K562 (cell line): ENCODE data around the gene MYO1E. TPM values are rescaled to one million over a fixed set of nuclear protein-coding genes. Genes with fewer than 3 reads are reported as not detected.

Experiments
- ATAC-seq: fragments of 200-7000 bp; cut with Tn5 transposase; 3 replicates; pipeline ENCODE4 v1.9.1; 2020; ENCODE audit warnings: moderate library complexity
- BruUV-seq: library from RNA; stranded (reverse); fragments of 400-500 nt; replicated peaks from 2 replicates; lab custom pipeline; 2021; lab: Mats Ljungman, UMichigan
- CTCF ChIA-PET: fragments of 300-600 bp; formaldehyde crosslinking; extraction: SDS; loops from one replicate; lab custom pipeline; 2021; ENCODE audit warnings: low intra/inter-chr PET ratio; lab: Yijun Ruan, JAX
- POLR2A ChIA-PET: fragments of 300-600, 350-650 bp; sonication (Branson Sonifier 250); formaldehyde crosslinking; extraction: SDS; loops from one replicate; lab custom pipeline; 2021; ENCODE audit warnings: antibody characterized with exemption, inconsistent platforms; lab: Yijun Ruan, JAX
- DNase-seq, 4 experiments: peaks; one replicate each; pipeline versions ENCODE4 v3.0.0 to v3.0.0-alpha.2; 2011 to 2018; ENCODE audit warnings: low spot score in 3 of 4, mixed read lengths in 3 of 4; ENCODE audit errors: extremely low read depth in 1 of 4
- FAIRE-seq: peaks from 2 replicates; lab custom pipeline; 2011; peaks lifted over from hg19 to GRCh38; lab: Jason Lieb, UNC
- H2AFZ ChIP-seq: 2 replicates; pipeline ENCODE4 v1.6.0; 2011; ENCODE audit warnings: low read depth, low read length, control low read depth, inconsistent platforms
- H3K27ac ChIP-seq: fragments of 200-600 bp; 3 replicates; pipeline ENCODE4 v1.8.0; 2011; ENCODE audit warnings: low read depth, mild to moderate bottlenecking, control low read depth, inconsistent platforms, low read length, moderate library complexity, mixed read lengths; ENCODE audit errors: extremely low read depth
- H3K27me3 ChIP-seq, 2 experiments: fragments of 300-600 bp in 1 of 2; 2 replicates in 1 of 2; 3 replicates in 1 of 2; pipeline versions ENCODE4 v1.6.0 to v1.8.0; 2011; ENCODE audit warnings: inconsistent platforms in 2 of 2, low read length in 2 of 2, mild to moderate bottlenecking in 1 of 2, mixed read lengths in 1 of 2, moderate library complexity in 1 of 2; ENCODE audit not compliant: control insufficient read depth in 2 of 2, insufficient read depth in 2 of 2
- H3K36me3 ChIP-seq: fragments of 300-600 bp; 3 replicates; pipeline ENCODE4 v1.8.0; 2011; ENCODE audit warnings: mild to moderate bottlenecking, low read length, inconsistent platforms; ENCODE audit not compliant: control insufficient read depth, insufficient read depth
- H3K4me1 ChIP-seq, 2 experiments: fragments of 200-600 bp in 1 of 2; replicated peaks in 1 of 2; 2 replicates in 1 of 2; 3 replicates in 1 of 2; pipeline versions ENCODE4 v1.5.1 to v1.8.0; 2011; ENCODE audit warnings: inconsistent platforms in 2 of 2, low read length in 2 of 2, mild to moderate bottlenecking in 1 of 2, mixed read lengths in 1 of 2, moderate library complexity in 1 of 2; ENCODE audit not compliant: control insufficient read depth in 2 of 2, insufficient read depth in 2 of 2
- H3K4me2 ChIP-seq: 2 replicates; pipeline ENCODE4 v1.6.1; 2011; ENCODE audit warnings: low read length, control low read depth, inconsistent platforms, mixed read lengths; ENCODE audit not compliant: insufficient read depth
- H3K4me3 ChIP-seq: fragments of 200-600 bp; sonication (generic), shearing (Covaris generic); 2 replicates; pipeline ENCODE4 v1.5.1; 2016; ENCODE audit warnings: control low read depth, inconsistent platforms
- H3K79me2 ChIP-seq: fragments of 200-600 bp; 3 replicates; pipeline ENCODE4 v1.8.0; 2011; ENCODE audit warnings: low read length, inconsistent platforms; ENCODE audit not compliant: control insufficient read depth, insufficient read depth
- H3K9ac ChIP-seq, 2 experiments: 2 replicates each; pipeline versions ENCODE4 v1.6.0 to v1.6.1; 2011; ENCODE audit warnings: low read depth in 2 of 2, low read length in 2 of 2, control low read depth in 1 of 2, inconsistent platforms in 1 of 2, mild to moderate bottlenecking in 1 of 2, mixed read lengths in 1 of 2; ENCODE audit not compliant: insufficient read depth in 1 of 2
- H3K9me1 ChIP-seq: one replicate; pipeline ENCODE4 v1.6.0; 2011; ENCODE audit warnings: inconsistent platforms, mild to moderate bottlenecking, low read length, moderate library complexity; ENCODE audit not compliant: control insufficient read depth, insufficient read depth
- H3K9me3 ChIP-seq: replicated peaks from 2 replicates; pipeline ENCODE4 v1.5.1; 2011; ENCODE audit warnings: low read depth, low read length, inconsistent platforms; ENCODE audit not compliant: control insufficient read depth, insufficient read depth
- H4K20me1 ChIP-seq: replicated peaks from 2 replicates; pipeline ENCODE4 v1.6.1; 2011; ENCODE audit warnings: low read length, inconsistent platforms, mixed read lengths; ENCODE audit not compliant: control insufficient read depth, insufficient read depth
- DIDO1 ChIP-seq: fragments of 450-650 bp; IDR thresholded peaks from 2 replicates; pipeline ENCODE4 v1.6.1; 2016; ENCODE audit warnings: low read depth, missing biosample characterization, missing genetic modification characterization
- DLX4 ChIP-seq: fragments of 250-450 bp; sonication (Bioruptor Pico); IDR thresholded peaks from 2 replicates; pipeline ENCODE4 v1.6.1; 2021; ENCODE audit warnings: mild to moderate bottlenecking
- ELK1 ChIP-seq: sonication (generic); formaldehyde crosslinking; IDR thresholded peaks from 2 replicates; pipeline ENCODE4 v1.8.1; 2022; ENCODE audit warnings: missing genetic modification reagents
- PHF20 ChIP-seq: fragments of 450-650 bp; IDR thresholded peaks from 2 replicates; pipeline ENCODE4 v1.6.1; 2018; ENCODE audit not compliant: partially characterized antibody
- PURB ChIP-seq: sonication (generic); formaldehyde crosslinking; IDR thresholded peaks from 2 replicates; pipeline ENCODE4 v1.9.0; 2021; ENCODE audit warnings: low read depth, mild to moderate bottlenecking, missing genetic modification reagents
- TCF15 ChIP-seq: fragments of 250-450 bp; sonication (Bioruptor Pico); IDR thresholded peaks from 2 replicates; pipeline ENCODE4 v1.8.0; 2022; ENCODE audit warnings: moderate library complexity, mild to moderate bottlenecking, inconsistent platforms
- TCF7L2 ChIP-seq: fragments of 150-350 bp; IDR thresholded peaks from 2 replicates; pipeline ENCODE4 v1.6.1; 2016; ENCODE audit warnings: low read depth, mild to moderate bottlenecking, low read length, moderate library complexity
- TCFL5 ChIP-seq: fragments of 250-450 bp; sonication (Bioruptor Pico); conservative IDR thresholded peaks from 2 replicates; pipeline ENCODE4 v1.6.1; 2021; ENCODE audit warnings: mild to moderate bottlenecking, moderate library complexity, matching md5 sums
- ZKSCAN8 ChIP-seq: fragments of 200-800 bp; sonication (Bioruptor generic); IDR thresholded peaks from 2 replicates; pipeline ENCODE4 v1.6.1; 2016; ENCODE audit warnings: missing genetic modification characterization, missing compliant biosample characterization
- ZMIZ1 ChIP-seq, 2 experiments: fragments of 150-350 bp in 1 of 2; IDR thresholded peaks; 2 replicates each; pipeline ENCODE4 v1.6.1; 2012 to 2016; ENCODE audit warnings: low read depth in 2 of 2, low read length in 2 of 2, mild to moderate bottlenecking in 1 of 2, moderate library complexity in 1 of 2
- ZNF583 ChIP-seq: fragments of 250-450 bp; sonication (Bioruptor Pico); IDR thresholded peaks from 2 replicates; pipeline ENCODE4 v1.4.0; 2020
- WGBS: fragments of 100-300 bp; shearing (Covaris generic); methylation state at CpG from one replicate; pipeline ENCODE4 v1.1.6; 2016; ENCODE audit warnings: low coverage, mixed read lengths; ENCODE audit not compliant: insufficient coverage; ENCODE audit errors: missing lambda C conversion rate; 5-methylcytosine and 5-hydroxymethylcytosine counted together
- in situ Hi-C: fragments of 300-500 bp; cut with MboI; formaldehyde crosslinking; loops from 4 replicates; pipeline ENCODE4 v1.15.0; 2018; ENCODE audit warnings: inconsistent platforms, mixed read lengths
- intact Hi-C: fragments of 100-400 bp; cut with micrococcal nuclease; formaldehyde crosslinking; loops from 2 replicates; pipeline ENCODE4 v1.14.2; 2022
- polyA plus RNA-seq, 8 experiments: library from polyadenylated mRNA; depleted of rRNA in 4 of 8; stranded (reverse) in 5 of 8; unstranded in 3 of 8; fragments of >200 nt; fragmentation: Nextera tagmentation in 2 of 8; fragmentation: Illumina TruSeq in 1 of 8; extraction: Ambion mirVana in 2 of 8; extraction: Trizol in 1 of 8; gene quantifications; 2 replicates each; pipeline versions ENCODE4 v1.2.1 to v1.2.3, GENCODE V29; 2011 to 2014; ENCODE audit warnings: inconsistent platforms in 1 of 8, missing spikeins in 1 of 8
- total RNA-seq, 7 experiments: library from RNA; depleted of rRNA in 6 of 7; stranded (reverse); fragments of >200 nt in 6 of 7; fragmentation: Illumina TruSeq in 2 of 7; extraction: Trizol in 2 of 7; gene quantifications; 2 replicates each; pipeline versions ENCODE4 v1.2.1 to v1.2.3, GENCODE V29; 2011 to 2021; ENCODE audit warnings: low replicate concordance in 1 of 7

MYO1E gene
- total and polyA plus RNA-seq, 9 of the 15 experiments (the other 6 are each of a cell fraction or from before 2014, with no cell fraction given), result under 0.01 to 0.44 (median 0.01) TPM; not detected in 6

- TF ChIP-seq ZKSCAN8 (CRISPR knock-in tag), result no peak
- TF ChIP-seq TCFL5 (CRISPR knock-in tag), result no peak
- TF ChIP-seq TCF7L2, result no peak
Observed at GRCh38 chr15:59256482-59256881, 116.2 kb downstream of the MYO1E start (continued).

- Histone ChIP-seq H3K4me2 (no peak overlapping the region), H3K79me2 (no peaks in the 10 kb centered on the region), H3K9ac (no peak overlapping the region), H3K4me3 (no peak overlapping the region), H4K20me1 (no peaks in the 10 kb centered on the region), H3K9me1 (no peaks in the 10 kb centered on the region), H3K27me3 (peaks cover 7 to 8% of the 10 kb centered on the region in 2 experiments; a peak in 3 of 5 replicates), H3K27ac (no peak overlapping the region), H3K9me3 (no peaks in the 10 kb centered on the region), H2AFZ (no peak overlapping the region), H3K4me1 (no peaks in the 10 kb centered on the region), H3K36me3 (no peaks in the 10 kb centered on the region)
- intact Hi-C loops (no loop called here), in situ Hi-C loops (no loop called here)
- 3% methylated on average over 7 of the region's 7 CpGs for WGBS
- ChIA-PET CTCF (no interaction called here), POLR2A (interaction anchor here (0.6 to 1.6 kb wide), 2 partner anchors 9 to 43 kb away, joined by 3 read pairs; no protein-coding TSS in a partner anchor)
- FAIRE-seq (no peak), ATAC-seq (no peak), DNase-seq (peak in 2 of 4 experiments; percentile 11 to 14)
- BruUV-seq, result no TSS peak
- TF ChIP-seq PHF20, result no peak
- no peak for TF ChIP-seq ZNF583 (CRISPR knock-in tag)
- no peak for TF ChIP-seq DLX4 (CRISPR knock-in tag)
- TF ChIP-seq ZMIZ1 (IDR thresholded peaks at IDR 0.05; ENCODE audit: low read depth in 2 of 2, low read length in 2 of 2), result no peak
- TF ChIP-seq TCF15 (CRISPR knock-in tag), result no peak
- no peak for TF ChIP-seq PURB
- no peak for TF ChIP-seq ELK1
- no peak for TF ChIP-seq DIDO1
Observed at GRCh38 chr15:59255680-59256336, 116.9 kb downstream of the MYO1E start.
